PC-3 (cell line): ENCODE results near the gene CCR2. TPM values are rescaled to one million over a fixed set of nuclear protein-coding genes. Genes with fewer than 3 reads are reported as not detected.
"Not testable (repeated sequence)": the region's sequence is repeated elsewhere in the genome, so short reads cannot be mapped to it uniquely, and the experiment has no call there.

ENCODE experiments used
- ATAC-seq: fragments of 200-7000 bp; cut with Tn5 transposase; 2 replicates; pipeline ENCODE4 v1.9.1; 2020; ENCODE audit warnings: mild to moderate bottlenecking, moderate library complexity
- BruUV-seq: library from RNA; stranded (reverse); fragments of 400-500 nt; replicated peaks from 2 replicates; lab custom pipeline; 2021; lab: Mats Ljungman, UMichigan
- CTCF ChIA-PET: fragments of 300-600 bp; sonication (Branson Sonifier 250); formaldehyde crosslinking; loops from one replicate; lab custom pipeline; 2022; ENCODE audit warnings: antibody characterized with exemption; lab: Charles Lee
- POLR2A ChIA-PET: fragments of 300-600 bp; sonication (Branson Sonifier 250); formaldehyde crosslinking; loops from one replicate; lab custom pipeline; 2022; ENCODE audit warnings: antibody characterized with exemption; ENCODE audit not compliant: unreplicated experiment; lab: Charles Lee
- DNase-seq: peaks from one replicate; pipeline ENCODE4 v3.0.0-alpha.2; 2015
- H2AFZ ChIP-seq: fragments of 300-600 bp; sonication (generic); 2 replicates; pipeline ENCODE4 v1.6.0; 2016; ENCODE audit warnings: antibody characterized with exemption, low read length
- H3F3A ChIP-seq: fragments of 300-600 bp; sonication (generic); one replicate; pipeline ENCODE4 v1.6.0; 2017; ENCODE audit warnings: antibody characterized with exemption, low read length, control low read depth, mild to moderate bottlenecking; ENCODE audit not compliant: unreplicated experiment
- H3K27ac ChIP-seq: fragments of 300-600 bp; sonication (generic); 2 replicates; pipeline ENCODE4 v1.5.1; 2016; ENCODE audit warnings: mild to moderate bottlenecking, low read length
- H3K27me3 ChIP-seq: fragments of 300-600 bp; sonication (generic); 2 replicates; pipeline ENCODE4 v1.6.1; 2016; ENCODE audit warnings: low read length, mixed read lengths
- H3K36me3 ChIP-seq: fragments of 300-600 bp; sonication (generic); 2 replicates; pipeline ENCODE4 v1.6.1; 2016; ENCODE audit warnings: low read depth, mixed run types, low read length, mixed read lengths
- H3K4me1 ChIP-seq: fragments of 300-600 bp; sonication (generic); 2 replicates; pipeline ENCODE4 v1.5.1; 2016; ENCODE audit warnings: low read length; ENCODE audit not compliant: insufficient read depth
- H3K4me2 ChIP-seq: fragments of 300-600 bp; sonication (generic); 2 replicates; pipeline ENCODE4 v1.6.0; 2016; ENCODE audit warnings: low read length
- H3K4me3 ChIP-seq: fragments of 300-600 bp; sonication (generic); 2 replicates; pipeline ENCODE4 v1.5.1; 2016; ENCODE audit warnings: mild to moderate bottlenecking, low read length, mixed read lengths
- H3K79me2 ChIP-seq: fragments of 300-600 bp; sonication (generic); 2 replicates; pipeline ENCODE4 v1.6.1; 2017; ENCODE audit warnings: low read length, mixed read lengths
- H3K9ac ChIP-seq: fragments of 300-600 bp; sonication (generic); 2 replicates; pipeline ENCODE4 v1.6.0; 2016; ENCODE audit warnings: mild to moderate bottlenecking, low read length
- H3K9me2 ChIP-seq: fragments of 300-600 bp; sonication (generic); replicated peaks from 2 replicates; pipeline ENCODE4 v1.6.1; 2016; ENCODE audit warnings: mixed run types, low read length, mixed read lengths
- H3K9me3 ChIP-seq: fragments of 300-600 bp; sonication (generic); 2 replicates; pipeline ENCODE4 v1.6.1; 2016; ENCODE audit warnings: low read length, mixed read lengths
- H4K20me1 ChIP-seq: fragments of 300-600 bp; sonication (generic); 2 replicates; pipeline ENCODE4 v1.6.1; 2016; ENCODE audit warnings: low read length, mixed read lengths
- CTCF ChIP-seq: fragments of 300-600 bp; sonication (generic); conservative IDR thresholded peaks from 2 replicates; pipeline ENCODE4 v1.5.1; 2017; ENCODE audit warnings: antibody characterized with exemption, low read depth, mild to moderate bottlenecking, low read length
- EZH2 ChIP-seq: fragments of 300-600 bp; sonication (generic); IDR thresholded peaks from one replicate; pipeline ENCODE4 v1.6.1; 2017; ENCODE audit warnings: antibody characterized with exemption, mild to moderate bottlenecking, low read length; ENCODE audit not compliant: unreplicated experiment
- EZH2phosphoT487 ChIP-seq: fragments of 300-600 bp; sonication (generic); IDR thresholded peaks from 2 replicates; pipeline ENCODE4 v1.6.1; 2018; ENCODE audit warnings: mild to moderate bottlenecking, antibody characterized with exemption, low read length, borderline replicate concordance
- intact Hi-C: fragments of 100-400 bp; cut with micrococcal nuclease; formaldehyde crosslinking; loops from 2 replicates; pipeline ENCODE4 v1.9.0; 2023
- total RNA-seq: library from RNA; depleted of rRNA; stranded (reverse); fragments of >200 nt; gene quantifications from 2 replicates; pipeline ENCODE4 v1.2.3, GENCODE V29; 2014

The CCR2 gene
- total RNA-seq, 1 experiment from 2014 or later, result not detected

DNA sequence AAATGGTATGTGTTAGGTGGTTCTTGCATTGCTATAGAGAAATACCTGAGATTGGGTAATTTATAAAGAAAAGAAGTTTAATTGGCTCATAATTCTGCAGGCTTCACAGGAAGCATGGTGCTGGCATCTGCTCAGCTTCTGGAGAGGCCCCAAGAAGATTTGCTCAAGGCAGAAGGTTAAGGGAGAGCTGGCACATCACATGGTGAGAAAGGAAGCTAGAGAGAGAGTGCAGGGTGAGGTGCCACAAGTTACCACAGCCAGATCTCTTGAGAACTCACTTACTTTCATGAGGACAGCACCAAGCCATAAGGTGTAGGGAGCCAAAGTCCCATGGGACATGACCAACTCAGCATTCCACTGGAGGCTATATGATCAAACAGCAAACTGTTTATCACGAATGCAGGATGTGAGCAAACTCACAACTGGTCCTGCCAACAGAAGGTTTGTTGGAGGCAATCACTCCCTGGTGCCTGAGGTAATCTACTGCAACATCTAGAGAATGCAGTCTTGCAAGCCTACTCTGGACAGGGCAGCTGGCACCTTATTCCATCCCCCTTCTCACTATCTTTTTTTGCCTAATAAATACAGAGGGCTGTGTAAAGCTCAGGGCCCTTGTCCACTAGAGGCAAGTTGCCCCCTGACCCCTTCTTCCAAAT, 28.1 kb upstream of the CCR2 start:
- Histone ChIP-seq H3K9me3 (peaks cover 10% of the 10 kb centered on the region; the same call in 1 of the 2 replicates), H3K27ac (no peak overlapping the region), H3F3A (no peaks in the 10 kb centered on the region), H2AFZ (no peak overlapping the region), H4K20me1 (no peaks in the 10 kb centered on the region), H3K27me3 (no peaks in the 10 kb centered on the region; the same call in 1 of the 2 replicates), H3K4me2 (no peak overlapping the region), H3K79me2 (no peaks in the 10 kb centered on the region), H3K9ac (no peak overlapping the region), H3K9me2 (no peaks in the 10 kb centered on the region), H3K4me1 (no peaks in the 10 kb centered on the region), H3K4me3 (no peak overlapping the region), H3K36me3 (no peaks in the 10 kb centered on the region)
- intact Hi-C loops, result no loop called here
- POLR2A ChIA-PET, result no interaction called here
- BruUV-seq, result no TSS peak
- no peak for DNase-seq
- TF ChIP-seq EZH2phosphoT487, result no peak
- TF ChIP-seq CTCF, result no peak
- TF ChIP-seq EZH2, result no peak
- CTCF ChIA-PET, result no interaction called here
- ATAC-seq, result no peak

GRCh38 chr3:46330676-46331075, 23.2 kb upstream of the CCR2 start:
- H3K4me3 ChIP-seq, H3K27me3 ChIP-seq, H4K20me1 ChIP-seq, intact Hi-C loops, H3K27ac ChIP-seq, H3K4me1 ChIP-seq, H3F3A ChIP-seq, H3K36me3 ChIP-seq, ATAC-seq, H3K79me2 ChIP-seq, H3K9me2 ChIP-seq, H3K9ac ChIP-seq, BruUV-seq, DNase-seq, CTCF ChIA-PET, H2AFZ ChIP-seq, POLR2A ChIA-PET, H3K4me2 ChIP-seq: not testable (repeated sequence)
- H3K9me3 ChIP-seq, result peaks cover 10% of the 10 kb centered on the region; the same call in 1 of the 2 replicates

DNA sequence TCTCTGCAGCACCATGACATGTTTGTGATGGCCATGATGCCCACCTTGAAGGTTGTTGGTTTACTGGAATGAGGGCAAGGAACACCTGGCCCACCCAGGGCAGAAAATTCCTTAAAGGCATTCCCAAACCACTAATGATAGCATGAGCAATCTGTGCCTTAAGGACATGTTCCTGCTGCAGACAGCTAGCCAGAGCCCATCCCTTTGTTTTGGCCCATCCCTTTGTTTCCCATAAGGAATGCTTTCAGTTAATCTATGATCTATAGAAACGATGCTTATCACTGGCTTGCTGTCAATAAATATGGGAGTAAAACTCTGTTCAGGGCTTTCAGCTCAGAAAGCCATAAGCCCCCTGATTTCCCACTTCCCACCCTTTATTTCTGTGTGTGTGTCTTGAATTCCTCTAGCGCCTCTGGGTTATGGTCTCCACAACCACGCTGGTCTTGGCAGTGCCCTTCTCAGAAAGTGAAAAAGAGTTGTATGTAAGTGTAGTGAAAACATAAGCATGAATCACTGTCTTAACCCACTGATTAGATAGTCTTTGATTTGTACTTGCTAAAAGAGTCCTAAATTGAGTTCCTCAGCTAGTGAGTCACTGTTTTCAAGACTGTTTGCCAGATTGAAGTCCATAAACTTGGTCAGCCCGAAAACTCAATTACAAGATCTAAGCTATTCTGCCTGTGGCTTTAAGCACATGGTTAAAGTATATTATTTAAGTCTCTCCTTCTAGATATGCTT, 19.0 kb upstream of the CCR2 start:
- H3K27me3 ChIP-seq, result no peaks in the 10 kb centered on the region
- no peaks in the 10 kb centered on the region for H3K79me2 ChIP-seq
- POLR2A ChIA-PET, result interaction anchor here (0.7 kb wide), 1 partner anchor 675 kb away, joined by 4 read pairs; no protein-coding TSS in a partner anchor
- H2AFZ ChIP-seq, result no peak overlapping the region
- H3K4me3 ChIP-seq, result no peak overlapping the region
- H3K4me1 ChIP-seq, result peaks cover 15% of the 10 kb centered on the region
- H3F3A ChIP-seq, result no peaks in the 10 kb centered on the region
- peak overlapping the region; percentile 33; the same call in 1 of the 2 replicates for H3K27ac ChIP-seq
- ATAC-seq, result peak; percentile 92
- H3K9me3 ChIP-seq, result peaks cover 14% of the 10 kb centered on the region; the same call in 1 of the 2 replicates
- no peaks in the 10 kb centered on the region for H3K9me2 ChIP-seq
- peaks cover 4% of the 10 kb centered on the region; the same call in 1 of the 2 replicates for H3K36me3 ChIP-seq
- CTCF ChIA-PET, result interaction anchor here (0.6 kb wide), 1 partner anchor 167 kb away, joined by 3 read pairs; no protein-coding TSS in a partner anchor
- H3K4me2 ChIP-seq, result peak overlapping the region; percentile 27
- intact Hi-C loops, result no loop called here
- BruUV-seq, result no TSS peak
- no peak overlapping the region for H3K9ac ChIP-seq
- DNase-seq, result peak; percentile 72
- no peaks in the 10 kb centered on the region for H4K20me1 ChIP-seq
- TF ChIP-seq CTCF (no peak), EZH2 (no peak), EZH2phosphoT487 (no peak)
